EH (cell line): ENCODE results near the gene EXOC6B.

Source experiments
- DNase-seq: peaks from one replicate; pipeline ENCODE4 v3.0.0-alpha.2; 2015; ENCODE audit warnings: low read depth

Gene EXOC6B

GRCh38 chr2:72825257-72826155 is at the start of gene EXOC6B:
TSS of gene EXOC6B (minus strand) at chr2:72826033.
- peak; percentile 88 for DNase-seq

GRCh38 chr2:72871880-72872279 is 46.0 kb upstream of the EXOC6B start:
- DNase-seq, result no peak

- no peak for DNase-seq
Observed at GRCh38 chr2:72871060-72871459, 45.2 kb upstream of the EXOC6B start.

GRCh38 chr2:72864500-72864899 is 38.7 kb upstream of the EXOC6B start:
- peak; percentile 27 for DNase-seq

DNA sequence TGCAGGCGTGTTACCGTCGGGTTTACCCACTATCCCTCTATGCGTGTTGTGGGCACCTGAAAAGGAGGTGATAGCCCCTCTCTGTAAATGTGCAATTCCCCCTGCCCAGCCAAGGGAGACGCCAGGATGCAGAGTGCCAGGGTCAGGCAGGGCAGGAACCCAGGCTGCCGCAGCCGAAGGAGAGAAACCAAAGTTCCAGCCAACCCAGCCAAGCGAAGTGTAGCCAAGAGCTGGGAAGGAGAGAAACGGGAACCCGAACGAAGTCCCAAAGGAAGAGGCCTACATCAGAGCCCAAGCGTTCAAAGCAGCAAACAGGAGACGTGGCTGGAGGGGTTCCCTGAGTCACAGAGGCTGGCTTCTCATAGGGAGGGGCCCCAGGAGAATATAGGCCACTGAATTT is 37.2 kb upstream of the EXOC6B start:
- DNase-seq, result no peak

- peak; percentile 86 for DNase-seq
Observed at GRCh38 chr2:72862239-72862988, 36.6 kb upstream of the EXOC6B start.

DNA sequence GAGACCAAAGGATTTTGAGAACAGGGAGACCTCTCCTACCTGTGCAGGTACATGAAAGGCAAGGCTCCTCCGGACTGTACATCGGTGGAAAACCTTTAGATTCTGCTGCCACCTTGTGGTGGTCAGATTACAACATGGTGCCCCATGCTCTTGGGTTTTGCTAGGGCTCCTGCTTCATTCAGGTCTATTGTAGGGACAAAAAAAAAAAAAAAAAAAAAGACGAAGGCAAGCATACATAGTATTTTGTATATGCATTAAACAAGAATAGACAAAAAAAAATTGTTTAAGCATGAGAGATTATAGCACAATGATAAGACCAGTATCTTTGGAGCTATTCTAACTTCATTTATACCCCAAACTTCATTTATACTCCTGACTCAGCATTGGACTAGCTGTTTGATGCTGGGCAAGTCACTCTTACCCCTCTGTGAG is 34.0 kb upstream of the EXOC6B start:
- DNase-seq, result peak; percentile 62

DNA sequence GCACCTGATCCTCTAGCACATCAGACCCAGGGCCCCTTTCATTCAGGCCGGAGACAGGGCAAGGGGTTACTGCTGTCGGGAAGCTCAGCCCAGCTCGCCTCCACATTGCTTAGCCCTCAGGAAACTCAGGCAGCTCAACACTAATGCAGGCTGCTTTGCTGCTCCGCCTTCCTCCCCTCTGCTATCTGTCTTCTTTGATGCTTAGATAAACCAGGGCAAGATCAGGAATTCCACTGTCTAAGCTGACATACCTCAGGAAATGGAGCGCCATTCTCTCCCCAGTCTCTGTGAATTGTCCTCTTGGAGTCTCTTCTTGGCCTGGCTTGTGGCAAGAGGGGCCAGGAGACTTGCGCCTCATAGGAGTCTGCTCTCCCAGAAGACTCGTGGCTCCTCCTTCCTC is 25.5 kb upstream of the EXOC6B start:
- DNase-seq, result no peak

DNA sequence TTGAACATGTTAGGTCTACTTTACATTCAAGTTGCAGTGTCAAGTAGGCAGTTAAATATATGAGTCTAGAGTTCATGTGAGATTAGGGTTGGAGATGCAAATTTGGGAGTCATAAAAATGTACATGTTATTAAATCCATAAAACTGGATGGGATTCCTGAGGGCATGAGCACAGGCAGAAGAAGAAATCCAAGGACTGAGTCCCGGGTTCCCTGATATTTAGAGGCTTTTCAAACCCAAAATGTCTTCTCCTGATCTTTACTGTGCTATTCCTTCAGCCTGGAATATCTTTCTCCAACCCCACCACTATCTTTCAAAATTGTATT is 23.3 kb upstream of the EXOC6B start:
- DNase-seq, result no peak

GRCh38 chr2:72848436-72849137 is 22.8 kb upstream of the EXOC6B start:
- DNase-seq, result no peak

DNA sequence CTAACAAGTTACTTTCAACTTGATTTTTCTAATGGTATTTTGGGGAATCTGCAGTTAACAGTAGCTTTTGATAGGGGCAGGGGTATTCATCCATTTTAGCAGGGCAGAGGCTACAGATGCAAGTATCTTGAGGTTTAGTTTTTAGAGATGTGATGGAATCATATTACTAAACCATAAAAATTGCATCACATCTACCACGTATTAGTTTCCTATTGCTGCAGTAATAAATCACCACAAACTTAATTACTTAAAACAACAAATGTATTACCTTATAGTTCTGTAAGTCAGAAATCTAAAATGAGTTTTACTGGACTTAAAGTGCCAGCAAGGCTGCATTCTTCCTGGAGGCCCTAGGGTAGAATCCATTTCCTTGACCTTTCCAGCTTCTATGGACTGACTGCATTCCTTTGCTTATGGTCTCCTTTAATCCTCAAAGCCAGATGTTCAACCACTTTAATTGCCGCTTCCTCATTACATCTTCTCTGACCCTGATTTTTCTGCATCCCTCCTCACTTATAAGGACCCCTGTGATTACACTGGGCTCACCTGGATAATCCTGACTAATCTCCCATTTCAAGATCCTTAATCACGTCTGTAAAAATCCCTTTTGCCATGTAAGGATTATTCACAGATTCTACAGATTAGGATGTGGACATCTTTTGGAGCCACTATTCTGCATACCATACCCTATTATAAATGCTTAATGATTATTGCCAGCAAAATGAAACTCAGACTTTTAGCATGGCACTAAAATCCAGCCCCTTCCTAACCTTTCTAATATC is 21.9 kb upstream of the EXOC6B start:
- DNase-seq, result no peak

- DNase-seq, result no peak
Observed at GRCh38 chr2:72846171-72847095, 20.6 kb upstream of the EXOC6B start.

- DNase-seq, result no peak
Observed at GRCh38 chr2:72843301-72843700, 17.5 kb upstream of the EXOC6B start.

DNA sequence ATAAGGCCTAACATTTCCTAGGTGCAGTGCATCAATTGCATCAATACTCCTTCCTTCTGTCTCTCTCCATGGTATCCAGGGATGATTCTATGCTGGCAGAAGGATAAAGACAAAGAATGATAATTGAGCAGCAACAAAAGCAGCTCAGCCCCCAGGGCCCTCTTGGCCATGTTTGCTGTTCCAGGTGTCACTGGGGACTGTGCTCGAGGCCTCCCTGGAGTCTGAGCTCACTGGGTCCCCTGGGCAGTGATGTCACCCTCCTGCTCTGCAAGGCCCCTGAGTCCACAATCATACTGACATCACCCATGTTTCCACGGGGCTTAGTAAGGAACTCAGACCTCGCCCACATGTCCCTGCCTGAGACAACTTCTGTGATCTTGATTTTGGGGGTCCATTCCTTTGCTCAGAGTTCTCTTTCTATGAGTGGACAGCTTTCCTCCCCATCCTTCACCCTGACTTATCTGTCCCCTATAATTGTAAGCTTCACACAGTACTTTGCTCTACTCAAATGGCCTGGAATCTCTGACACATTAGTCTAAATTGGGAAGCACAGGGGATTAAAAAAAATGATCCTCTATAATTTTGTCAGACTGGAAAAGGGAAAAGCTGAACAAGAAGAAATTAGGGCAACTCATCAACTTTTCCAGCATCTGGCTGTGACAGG is 15.8 kb upstream of the EXOC6B start:
- no peak for DNase-seq

DNA sequence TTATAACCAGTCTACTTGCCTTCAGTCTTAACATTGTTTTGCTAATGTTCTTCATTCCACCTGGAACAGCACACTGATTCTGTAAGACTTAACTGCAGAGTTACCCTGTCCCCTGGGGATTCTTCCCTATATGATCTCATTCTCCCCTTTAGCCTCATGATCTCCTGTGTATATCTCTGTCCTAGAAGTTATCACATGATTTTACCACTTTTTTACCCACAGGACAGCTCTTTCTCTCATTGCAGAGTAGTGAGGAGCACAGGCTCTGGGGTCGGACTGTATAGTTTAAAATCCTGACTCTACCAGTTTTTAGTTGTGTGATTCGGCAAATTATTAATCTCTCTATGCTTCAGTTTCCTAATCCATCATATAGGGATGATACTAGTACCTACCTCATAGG is 14.2 kb upstream of the EXOC6B start:
- no peak for DNase-seq

DNA sequence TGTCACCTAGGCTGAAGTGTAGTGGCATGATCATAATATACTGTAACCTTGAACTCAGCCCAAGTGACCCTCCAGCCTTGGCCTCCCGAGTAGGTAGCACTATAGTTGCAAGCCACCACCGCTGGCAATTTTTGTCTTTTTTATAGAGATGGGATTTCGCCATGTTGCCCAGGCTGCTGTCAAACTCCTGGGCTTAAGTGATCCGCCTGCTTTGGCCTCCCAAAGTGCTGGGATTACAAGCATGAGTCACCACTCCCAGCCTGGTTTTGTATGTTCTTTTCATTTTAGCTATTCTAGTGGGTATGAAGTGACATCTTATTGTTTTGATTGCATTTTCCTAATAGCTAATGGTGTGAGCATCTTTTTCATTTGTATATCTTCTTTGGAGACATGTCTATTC is 11.3 kb upstream of the EXOC6B start:
- peak; percentile 52 for DNase-seq

GRCh38 chr2:72835403-72835802 is 9.6 kb upstream of the EXOC6B start:
- DNase-seq, result no peak

GRCh38 chr2:72834596-72834995 is 8.8 kb upstream of the EXOC6B start:
- DNase-seq, result no peak

DNA sequence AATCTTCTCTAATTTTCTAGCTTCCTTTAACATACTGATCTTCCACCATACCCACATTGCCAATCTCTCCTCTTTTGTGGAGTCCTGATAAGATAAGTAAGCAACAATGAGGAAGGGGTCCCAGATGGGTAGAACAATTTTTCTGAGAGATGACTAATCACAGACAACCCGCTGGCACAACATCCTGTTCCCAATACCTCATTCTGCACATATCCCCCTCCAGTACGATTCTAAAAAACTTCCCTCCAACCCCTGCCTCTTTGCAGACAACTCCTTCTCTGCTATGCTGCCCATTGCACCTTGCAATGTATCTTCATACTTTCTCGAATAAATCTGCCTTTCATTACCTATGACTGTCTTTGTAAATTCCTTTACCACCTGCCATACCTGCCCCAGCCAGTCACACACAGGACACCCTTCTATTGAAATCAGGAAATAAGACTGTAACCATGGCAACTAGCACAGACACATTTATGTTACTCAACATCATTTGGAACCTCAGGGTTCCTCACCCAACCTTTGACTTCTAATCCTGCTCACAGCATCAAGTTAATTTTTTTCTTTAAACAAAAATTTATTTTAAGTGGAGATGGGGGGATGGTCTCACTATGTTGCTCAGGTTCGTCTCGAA is 7.4 kb upstream of the EXOC6B start:
- no peak for DNase-seq

DNA sequence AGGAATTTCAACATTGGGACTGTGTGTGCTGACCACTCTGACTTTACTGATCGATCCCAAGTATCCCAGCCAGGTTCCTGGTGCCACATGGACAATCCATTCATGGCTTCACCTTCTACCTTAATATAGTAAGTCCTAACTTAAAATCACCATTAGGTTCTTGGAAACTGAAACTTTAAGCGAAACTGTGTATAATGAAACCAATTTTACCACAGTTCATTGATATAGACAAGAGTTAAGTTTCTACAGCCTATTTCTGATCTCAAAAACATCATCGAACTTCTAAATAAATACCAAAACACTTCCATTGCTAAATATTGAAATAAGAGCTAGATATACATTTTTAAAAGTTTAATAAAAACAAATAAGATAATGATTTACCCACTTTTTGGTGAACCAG is 4.4 kb upstream of the EXOC6B start:
- DNase-seq, result no peak
